Osteoblast (primary cell): ENCODE results near the gene CHCHD10. TPM values are rescaled to one million over a fixed set of nuclear protein-coding genes. Genes with fewer than 3 reads are reported as not detected.

Source experiments
- DNase-seq: peaks from one replicate; pipeline ENCODE4 v3.0.0; 2011; ENCODE audit warnings: low spot score, mixed read lengths; ENCODE audit not compliant: insufficient read length; ENCODE audit errors: missing footprints
- H2AFZ ChIP-seq: 2 replicates; pipeline ENCODE4 v1.6.0; 2011; ENCODE audit warnings: mild to moderate bottlenecking, low read length
- H3K27ac ChIP-seq: 2 replicates; pipeline ENCODE4 v1.5.1; 2011; ENCODE audit warnings: mild to moderate bottlenecking, low read depth, low read length, moderate library complexity
- H3K27me3 ChIP-seq: 2 replicates; pipeline ENCODE4 v1.6.0; 2012; ENCODE audit warnings: mild to moderate bottlenecking, control low read depth, inconsistent platforms, low read length, moderate library complexity; ENCODE audit not compliant: insufficient read depth
- H3K36me3 ChIP-seq: 2 replicates; pipeline ENCODE4 v1.5.1; 2011; ENCODE audit warnings: mild to moderate bottlenecking, low read length, control low read depth, moderate library complexity; ENCODE audit not compliant: insufficient read depth
- H3K4me1 ChIP-seq: 2 replicates; pipeline ENCODE4 v1.5.1; 2011; ENCODE audit warnings: mild to moderate bottlenecking, low read length, control low read depth, moderate library complexity; ENCODE audit not compliant: insufficient read depth
- H3K4me2 ChIP-seq: 2 replicates; pipeline ENCODE4 v1.6.0; 2011; ENCODE audit warnings: mild to moderate bottlenecking, low read length; ENCODE audit not compliant: insufficient read depth
- H3K4me3 ChIP-seq: fragments of 200-600 bp; sonication (generic); 3 replicates; pipeline ENCODE4 v1.5.1; 2012; ENCODE audit warnings: mild to moderate bottlenecking, low read length, inconsistent platforms; ENCODE audit not compliant: insufficient read depth
- H3K79me2 ChIP-seq: 2 replicates; pipeline ENCODE4 v1.6.0; 2012; ENCODE audit warnings: mild to moderate bottlenecking, low read length, control low read depth, inconsistent platforms; ENCODE audit not compliant: insufficient read depth
- H3K9me3 ChIP-seq: 2 replicates; pipeline ENCODE4 v1.5.1; 2011; ENCODE audit warnings: low read depth, low read length, control low read depth
- H4K20me1 ChIP-seq: 2 replicates; pipeline ENCODE4 v1.6.0; 2012; ENCODE audit warnings: mild to moderate bottlenecking, low read length, control low read depth; ENCODE audit not compliant: insufficient read depth
- total RNA-seq: library from RNA; depleted of rRNA; stranded (reverse); fragments of >200 nt; gene quantifications from 2 replicates; pipeline ENCODE4 v1.2.3, GENCODE V29; 2012
- TF ChIP-seq, protein P1 (sequence below): IDR thresholded peaks from 2 replicates; pipeline ENCODE4 v1.5.1; 2011; ENCODE audit warnings: mild to moderate bottlenecking, low read depth, low read length, moderate library complexity; ENCODE audit errors: extremely low read depth

CHCHD10 gene
- total RNA-seq, 1 donor, result 1.1 TPM

GRCh38 chr22:23763954-23764353 lies 3.8 kb downstream of the CHCHD10 start:
- DNase-seq, result no peak
- H3K4me3 ChIP-seq, result no peak overlapping the region
- H3K36me3 ChIP-seq, result no peaks in the 10 kb centered on the region
- TF ChIP-seq, protein P1, sequence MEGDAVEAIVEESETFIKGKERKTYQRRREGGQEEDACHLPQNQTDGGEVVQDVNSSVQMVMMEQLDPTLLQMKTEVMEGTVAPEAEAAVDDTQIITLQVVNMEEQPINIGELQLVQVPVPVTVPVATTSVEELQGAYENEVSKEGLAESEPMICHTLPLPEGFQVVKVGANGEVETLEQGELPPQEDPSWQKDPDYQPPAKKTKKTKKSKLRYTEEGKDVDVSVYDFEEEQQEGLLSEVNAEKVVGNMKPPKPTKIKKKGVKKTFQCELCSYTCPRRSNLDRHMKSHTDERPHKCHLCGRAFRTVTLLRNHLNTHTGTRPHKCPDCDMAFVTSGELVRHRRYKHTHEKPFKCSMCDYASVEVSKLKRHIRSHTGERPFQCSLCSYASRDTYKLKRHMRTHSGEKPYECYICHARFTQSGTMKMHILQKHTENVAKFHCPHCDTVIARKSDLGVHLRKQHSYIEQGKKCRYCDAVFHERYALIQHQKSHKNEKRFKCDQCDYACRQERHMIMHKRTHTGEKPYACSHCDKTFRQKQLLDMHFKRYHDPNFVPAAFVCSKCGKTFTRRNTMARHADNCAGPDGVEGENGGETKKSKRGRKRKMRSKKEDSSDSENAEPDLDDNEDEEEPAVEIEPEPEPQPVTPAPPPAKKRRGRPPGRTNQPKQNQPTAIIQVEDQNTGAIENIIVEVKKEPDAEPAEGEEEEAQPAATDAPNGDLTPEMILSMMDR, result no peak
- H3K4me2 ChIP-seq, result no peak overlapping the region
- H3K27ac ChIP-seq, result no peak overlapping the region
- H3K4me1 ChIP-seq, result peaks cover 17% of the 10 kb centered on the region
- peaks cover 5% of the 10 kb centered on the region for H4K20me1 ChIP-seq
- no peaks in the 10 kb centered on the region for H3K27me3 ChIP-seq
- no peaks in the 10 kb centered on the region for H3K79me2 ChIP-seq
- H2AFZ ChIP-seq, result no peak overlapping the region
- H3K9me3 ChIP-seq, result no peaks in the 10 kb centered on the region

GRCh38 chr22:23763579-23763945 lies 4.2 kb downstream of the CHCHD10 start:
- Histone ChIP-seq H3K27me3 (no peaks in the 10 kb centered on the region), H3K36me3 (no peaks in the 10 kb centered on the region), H2AFZ (no peak overlapping the region), H3K4me2 (no peak overlapping the region), H4K20me1 (peaks cover 5% of the 10 kb centered on the region), H3K79me2 (no peaks in the 10 kb centered on the region), H3K9me3 (no peaks in the 10 kb centered on the region), H3K4me1 (peaks cover 16% of the 10 kb centered on the region), H3K4me3 (no peak overlapping the region), H3K27ac (no peak overlapping the region)
- TF ChIP-seq, protein P1, result no peak
- peak; percentile 63 for DNase-seq

DNA sequence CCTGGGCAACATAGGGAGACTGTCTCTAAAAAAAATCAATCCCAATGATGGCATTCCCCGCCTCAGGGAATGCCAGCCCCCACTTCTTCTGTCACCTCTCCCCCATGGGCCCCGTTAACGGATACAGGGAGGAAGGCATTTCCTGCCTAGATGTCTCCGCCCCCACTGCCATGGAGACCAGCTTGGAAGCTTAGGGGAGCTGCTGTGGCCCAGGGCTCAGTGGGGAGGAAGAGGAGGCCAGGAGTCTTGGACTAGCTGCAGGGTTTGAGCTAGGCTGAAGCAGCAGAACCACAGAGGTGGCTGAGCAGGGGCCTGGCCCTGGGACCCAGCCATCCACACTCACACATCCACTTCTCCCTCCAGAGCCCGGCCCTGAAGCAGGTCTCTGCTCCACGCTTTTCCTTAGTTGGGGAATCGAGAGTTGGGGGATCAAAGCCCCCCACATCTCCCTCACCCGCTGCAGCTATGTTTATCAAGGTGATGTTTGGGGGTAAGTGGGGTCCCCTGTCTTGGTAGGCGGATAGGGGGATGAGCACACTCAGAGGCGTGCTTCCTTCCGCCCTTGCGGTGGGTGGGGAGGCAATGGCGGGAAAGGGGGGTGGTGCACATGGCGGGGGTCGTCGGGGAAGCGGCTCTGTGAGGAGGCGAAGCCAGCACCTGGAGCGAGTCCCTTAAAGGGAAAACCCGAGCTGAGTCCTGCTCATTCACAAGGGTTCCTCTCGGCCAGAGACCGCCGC lies 4.8 kb downstream of the CHCHD10 start, which contains the start of gene C22orf15:
C22orf15 (plus strand) TSS at position 149 of the 737 bp plus-strand sequence; CDS start at position 466, 317 bp downstream.
- Histone ChIP-seq H3K4me1 (peaks cover 13% of the 10 kb centered on the region), H3K4me3 (peak within 1 kb of the TSS; percentile 28), H3K79me2 (no peaks in the 10 kb centered on the region), H4K20me1 (peaks cover 5% of the 10 kb centered on the region), H3K27ac (no peak within 1 kb of the TSS), H3K4me2 (peak within 1 kb of the TSS; percentile 59), H3K36me3 (no peaks in the 10 kb centered on the region), H3K9me3 (no peaks in the 10 kb centered on the region), H3K27me3 (no peaks in the 10 kb centered on the region), H2AFZ (peak within 1 kb of the TSS; percentile 84)
- TF ChIP-seq, protein P1, result no peak
- DNase-seq, result peak; percentile 95

DNA sequence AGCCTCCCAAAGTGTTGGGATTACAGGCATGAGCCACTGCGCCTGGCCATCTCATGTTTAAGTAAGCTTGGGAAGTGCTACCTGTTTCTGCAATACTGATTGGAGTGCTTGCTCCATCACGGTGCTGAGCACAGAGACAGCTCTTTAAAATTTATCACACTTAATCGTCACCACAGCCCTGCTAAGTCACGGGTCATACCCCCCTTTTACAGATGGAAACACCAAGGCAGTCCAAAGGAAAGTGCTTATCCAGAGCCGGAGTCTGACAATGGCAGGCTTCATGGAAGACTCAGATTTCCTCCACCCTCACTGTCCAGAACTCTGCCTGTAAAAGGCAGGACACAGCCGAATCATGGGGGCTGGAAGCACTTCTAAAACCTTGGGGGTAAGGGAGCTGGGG lies 7.7 kb downstream of the CHCHD10 start:
- no peak overlapping the region for H3K4me2 ChIP-seq
- peak; percentile 21 for DNase-seq
- H4K20me1 ChIP-seq, result peaks cover 3% of the 10 kb centered on the region
- H3K9me3 ChIP-seq, result no peaks in the 10 kb centered on the region
- H3K27ac ChIP-seq, result no peak overlapping the region
- H3K4me1 ChIP-seq, result peaks cover 7% of the 10 kb centered on the region
- no peaks in the 10 kb centered on the region for H3K27me3 ChIP-seq
- no peak overlapping the region for H2AFZ ChIP-seq
- H3K79me2 ChIP-seq, result no peaks in the 10 kb centered on the region
- TF ChIP-seq, protein P1, result no peak
- no peaks in the 10 kb centered on the region for H3K36me3 ChIP-seq
- H3K4me3 ChIP-seq, result no peak overlapping the region
